ENCODE results near the gene RAB31.

DNA sequence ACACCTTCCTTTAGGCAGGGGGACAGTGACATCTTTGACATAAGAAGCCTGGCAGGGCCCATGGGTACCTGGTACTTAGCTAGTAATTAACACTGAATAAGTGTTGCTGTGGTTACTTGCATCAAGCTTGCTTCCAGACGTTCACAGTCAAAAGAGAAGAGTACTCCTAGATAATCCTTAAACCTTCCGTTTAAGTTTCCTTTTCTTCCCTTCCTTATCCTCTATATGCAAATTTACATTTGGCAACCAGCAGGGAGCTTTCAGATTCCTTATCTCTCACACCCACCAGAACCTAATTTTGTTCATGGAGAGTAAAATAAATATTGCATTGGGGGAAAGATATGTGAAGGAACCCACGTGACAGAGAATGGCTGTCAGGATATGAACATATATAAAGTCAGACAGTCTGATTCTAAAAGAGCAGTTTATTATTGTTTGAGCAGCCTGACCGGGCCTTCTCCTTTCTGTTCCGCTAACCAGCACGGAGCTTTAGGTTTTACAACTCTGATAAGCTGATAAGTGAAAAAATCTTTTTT lies 7.8 kb upstream of the RAB31 start:
- TF ChIP-seq, protein P1, sequence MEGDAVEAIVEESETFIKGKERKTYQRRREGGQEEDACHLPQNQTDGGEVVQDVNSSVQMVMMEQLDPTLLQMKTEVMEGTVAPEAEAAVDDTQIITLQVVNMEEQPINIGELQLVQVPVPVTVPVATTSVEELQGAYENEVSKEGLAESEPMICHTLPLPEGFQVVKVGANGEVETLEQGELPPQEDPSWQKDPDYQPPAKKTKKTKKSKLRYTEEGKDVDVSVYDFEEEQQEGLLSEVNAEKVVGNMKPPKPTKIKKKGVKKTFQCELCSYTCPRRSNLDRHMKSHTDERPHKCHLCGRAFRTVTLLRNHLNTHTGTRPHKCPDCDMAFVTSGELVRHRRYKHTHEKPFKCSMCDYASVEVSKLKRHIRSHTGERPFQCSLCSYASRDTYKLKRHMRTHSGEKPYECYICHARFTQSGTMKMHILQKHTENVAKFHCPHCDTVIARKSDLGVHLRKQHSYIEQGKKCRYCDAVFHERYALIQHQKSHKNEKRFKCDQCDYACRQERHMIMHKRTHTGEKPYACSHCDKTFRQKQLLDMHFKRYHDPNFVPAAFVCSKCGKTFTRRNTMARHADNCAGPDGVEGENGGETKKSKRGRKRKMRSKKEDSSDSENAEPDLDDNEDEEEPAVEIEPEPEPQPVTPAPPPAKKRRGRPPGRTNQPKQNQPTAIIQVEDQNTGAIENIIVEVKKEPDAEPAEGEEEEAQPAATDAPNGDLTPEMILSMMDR (IDR thresholded peaks at IDR 0.05) = no peak
- TF ChIP-seq POLR2AphosphoS5 (IDR thresholded peaks at IDR 0.05) (no peak), POLR2A (IDR thresholded peaks at IDR 0.05) (no peak)

All from breast epithelium (tissue), 3 donors.